Left ventricle myocardium inferior (tissue), 1 donor: Measurements from ENCODE around the gene FAM170A. TPM values are rescaled to one million over a fixed set of nuclear protein-coding genes. Genes with fewer than 3 reads are reported as not detected.

Source experiments
- DNase-seq: peaks from one replicate; pipeline ENCODE4 v3.0.0-alpha.2; 2020
- H3K27ac ChIP-seq: fragments of 200-600 bp; replicated peaks from 2 replicates; pipeline ENCODE4 v1.8.0; 2021
- H3K27me3 ChIP-seq: fragments of 200-600 bp; 2 replicates; pipeline ENCODE4 v1.8.0; 2021; ENCODE audit warnings: low read depth
- H3K36me3 ChIP-seq: fragments of 200-600 bp; 2 replicates; pipeline ENCODE4 v1.8.0; 2021
- H3K4me1 ChIP-seq: fragments of 200-600 bp; 2 replicates; pipeline ENCODE4 v1.8.0; 2021
- H3K4me3 ChIP-seq: fragments of 200-600 bp; 2 replicates; pipeline ENCODE4 v1.8.0; 2021; ENCODE audit warnings: mild to moderate bottlenecking, moderate library complexity
- H3K9me3 ChIP-seq: fragments of 200-600 bp; replicated peaks from 2 replicates; pipeline ENCODE4 v1.8.0; 2021
- CTCF ChIP-seq: fragments of 200-600 bp; IDR thresholded peaks from 2 replicates; pipeline ENCODE4 v1.8.0; 2021; ENCODE audit warnings: antibody characterized with exemption, mild to moderate bottlenecking, borderline replicate concordance
- intact Hi-C: fragments of 100-400 bp; cut with micrococcal nuclease; formaldehyde crosslinking; loops from one replicate; pipeline ENCODE4 v1.11.0; 2022
- total RNA-seq: library from RNA; stranded (reverse); fragmentation: NEBNext Ultra II Directional; extraction: Animal tissue kit (Norgen Biotek cat#: 25700); gene quantifications from one replicate; pipeline ENCODE4 v1.2.1, GENCODE V29; 2021
- donor health status: DM: no; HTN: yes; CAD: no; lungs with severe emphysema.

Gene FAM170A
- total RNA-seq, 1 donor from 2014 or later: not detected

GRCh38 chr5:119681734-119682133 is 52.4 kb downstream of the FAM170A start:
- no peaks in the 10 kb centered on the region for H3K4me1 ChIP-seq
- DNase-seq: no peak
- intact Hi-C loops: no loop called here
- H3K4me3 ChIP-seq: no peak overlapping the region
- H3K27ac ChIP-seq: no peak overlapping the region
- no peaks in the 10 kb centered on the region for H3K36me3 ChIP-seq
- H3K9me3 ChIP-seq: peaks cover 5% of the 10 kb centered on the region
- H3K27me3 ChIP-seq: no peaks in the 10 kb centered on the region
- TF ChIP-seq CTCF: no peak

GRCh38 chr5:119682372-119682771 is 53.0 kb downstream of the FAM170A start:
- Histone ChIP-seq H3K27me3 (no peaks in the 10 kb centered on the region), H3K27ac (no peak overlapping the region), H3K4me3 (no peak overlapping the region), H3K36me3 (no peaks in the 10 kb centered on the region), H3K4me1 (no peaks in the 10 kb centered on the region), H3K9me3 (peaks cover 5% of the 10 kb centered on the region)
- no peak for DNase-seq
- TF ChIP-seq CTCF: no peak
- intact Hi-C loops: no loop called here

Other genes with a start within 250 kb of the FAM170A start
- gene HSD17B4, start 177.1 kb upstream of the FAM170A start, total RNA-seq: 236 TPM